HG03378 (cell line): ENCODE data around the gene EEF1AKMT3.

Experiments
- ATAC-seq: cut with Tn5 transposase; IDR thresholded peaks from one replicate; pipeline ENCODE4 v1.9.1; 2021; ENCODE audit warnings: mild to moderate bottlenecking, moderate library complexity; ENCODE audit not compliant: unreplicated experiment

Gene EEF1AKMT3

DNA sequence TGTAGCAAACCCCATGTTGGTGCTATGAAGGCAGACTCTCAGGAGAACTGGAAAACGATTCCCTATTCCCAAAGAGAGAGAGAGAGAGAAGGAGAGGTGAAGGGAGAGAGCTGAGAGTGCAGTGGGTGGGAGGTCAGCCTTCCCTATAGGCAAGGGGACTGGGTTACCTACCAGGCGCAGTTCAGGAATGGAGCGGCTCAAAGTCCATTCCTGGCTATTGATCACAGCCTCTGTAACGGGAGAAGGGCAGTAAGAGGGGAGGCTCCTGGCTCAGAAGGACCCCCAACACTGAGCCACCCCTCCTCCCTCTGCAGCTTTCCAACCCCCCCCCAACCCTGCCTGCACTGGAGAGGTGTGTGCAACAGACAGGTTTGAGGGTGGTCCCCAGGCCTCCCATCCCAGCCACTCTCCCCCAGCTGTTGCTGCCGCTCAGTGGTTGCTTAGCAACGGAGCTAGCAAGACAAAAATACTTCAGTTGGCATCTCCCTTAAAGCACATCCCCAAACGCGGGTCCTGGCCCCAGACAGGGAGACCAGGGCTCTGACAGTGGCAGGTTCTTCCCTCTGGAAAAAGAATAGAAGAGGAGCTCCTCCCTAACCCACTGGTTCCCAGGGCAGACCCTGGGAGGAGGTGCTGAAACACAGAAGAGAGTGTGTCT, 37.1 kb upstream of the EEF1AKMT3 start:
- ATAC-seq = no peak

DNA sequence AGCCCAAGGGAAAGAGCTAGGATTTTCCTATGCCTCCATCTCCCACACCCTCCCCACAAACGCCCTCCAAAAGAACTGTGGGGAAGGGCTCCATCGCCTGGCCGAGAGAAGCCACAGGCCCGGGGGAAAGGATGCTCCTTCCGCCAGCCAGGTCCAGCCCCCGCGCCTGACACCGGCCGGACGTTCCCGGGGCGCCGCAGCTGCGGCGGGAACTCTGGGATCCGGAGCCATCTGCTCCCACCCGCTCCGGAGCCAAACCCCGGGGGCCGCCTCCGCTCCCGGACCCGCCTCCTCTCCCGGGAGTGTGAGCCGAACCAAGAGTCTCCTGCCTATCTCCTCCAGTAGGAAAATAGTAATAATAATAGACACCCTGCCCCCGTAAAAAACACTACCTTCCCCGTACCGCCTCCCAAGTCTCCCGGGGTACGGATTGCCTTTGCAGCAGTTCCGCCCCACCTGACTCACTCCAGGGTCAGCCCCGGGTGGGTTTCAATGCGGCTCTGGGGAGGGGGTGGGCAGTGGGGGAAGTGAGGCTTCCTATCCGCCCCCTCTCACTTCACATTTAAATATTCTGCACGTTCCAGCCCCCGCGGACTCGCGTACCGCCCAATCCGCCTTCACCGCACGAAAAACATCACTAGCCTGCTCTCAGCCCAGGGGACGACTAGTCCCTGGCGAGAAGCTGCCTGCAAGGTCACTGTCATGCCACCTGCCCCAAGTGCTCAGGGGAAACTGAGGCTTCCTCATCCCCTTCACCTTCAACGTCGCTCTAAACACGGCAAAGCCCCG, 36.3 kb upstream of the EEF1AKMT3 start:
- no peak for ATAC-seq

DNA sequence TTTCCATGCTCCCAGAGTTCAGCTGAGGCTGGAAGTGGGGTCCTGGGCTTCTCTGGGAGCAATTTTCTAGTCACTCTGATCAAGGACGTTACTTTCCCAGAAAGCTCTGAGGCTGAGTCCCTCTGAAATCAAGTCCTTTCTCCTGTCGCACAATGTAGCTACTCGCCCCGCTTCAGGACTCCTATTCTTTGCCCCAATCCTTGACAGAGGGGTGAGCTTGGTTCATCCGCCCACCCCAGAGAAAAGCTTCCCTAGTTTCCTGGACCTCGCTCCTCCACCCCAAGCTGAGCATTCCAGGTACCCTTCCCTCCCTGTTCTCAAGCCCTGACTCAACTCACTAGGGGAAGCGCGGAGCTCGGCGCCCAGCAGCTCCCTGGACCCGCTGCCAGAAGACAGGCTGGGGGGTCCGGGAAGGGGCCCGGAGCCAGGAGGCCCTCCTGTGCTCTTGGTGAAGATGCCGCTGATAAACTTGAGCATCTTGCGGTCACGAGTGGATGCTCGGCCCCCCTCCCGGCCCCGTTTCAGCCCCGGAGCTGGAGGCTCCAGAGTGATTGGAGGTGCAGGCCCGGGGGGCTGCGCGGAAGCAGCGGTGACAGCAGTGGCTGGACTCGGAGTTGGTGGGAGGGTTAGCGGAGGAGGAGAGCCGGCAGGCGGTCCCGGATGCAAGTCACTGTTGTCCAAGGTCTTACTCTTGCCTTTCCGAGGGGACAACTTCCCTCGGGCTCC, 35.5 kb upstream of the EEF1AKMT3 start:
- ATAC-seq = no peak

DNA sequence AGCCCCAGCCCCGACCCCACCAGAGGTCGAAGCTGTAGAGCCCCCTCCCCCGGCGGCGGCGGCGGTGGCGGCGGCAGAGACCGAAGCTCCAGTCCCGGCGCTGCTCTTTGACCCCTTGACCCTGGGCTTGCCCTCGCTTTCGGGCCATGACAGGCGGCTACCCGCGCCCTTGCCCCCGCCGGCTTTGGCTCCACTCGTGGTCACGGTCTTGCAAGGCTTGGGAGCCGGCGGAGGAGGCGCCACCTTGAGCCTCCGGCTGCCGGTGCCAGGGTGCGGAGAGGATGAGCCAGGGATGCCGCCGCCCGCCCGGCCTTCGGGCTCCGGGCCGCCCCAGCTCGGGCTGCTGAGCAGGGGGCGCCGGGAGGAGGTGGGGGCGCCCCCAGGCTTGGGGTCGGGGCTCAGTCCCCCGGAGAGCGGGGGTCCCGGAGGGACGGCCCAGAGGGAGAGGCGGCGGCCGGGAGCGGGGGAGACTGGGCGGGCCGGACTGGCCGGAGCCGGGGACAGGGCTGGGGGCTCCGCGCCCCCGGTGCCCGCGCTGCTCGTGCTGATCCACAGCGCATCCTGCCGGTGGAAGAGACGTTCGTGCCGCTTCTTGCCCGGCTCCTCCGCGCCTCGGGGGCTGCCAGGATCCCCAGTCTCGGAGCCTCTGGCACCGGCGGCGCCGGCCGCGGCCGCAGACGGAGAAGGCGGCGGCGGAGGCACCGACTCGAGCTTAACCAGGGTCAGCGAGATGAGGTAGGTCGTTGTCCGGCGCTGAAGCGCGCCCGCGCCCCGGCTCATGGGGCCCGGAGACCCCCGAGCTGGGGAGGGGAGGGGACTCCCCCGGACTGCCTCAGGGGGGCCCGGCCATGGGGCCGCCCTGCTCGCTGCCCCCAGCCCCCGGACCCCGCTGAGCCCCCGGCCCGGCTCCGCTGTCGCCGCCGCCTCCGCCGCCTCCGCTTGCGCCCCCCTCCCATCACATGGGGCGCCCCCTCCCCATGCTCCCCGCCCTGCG, 34.6 kb upstream of the EEF1AKMT3 start:
- ATAC-seq = no peak

DNA sequence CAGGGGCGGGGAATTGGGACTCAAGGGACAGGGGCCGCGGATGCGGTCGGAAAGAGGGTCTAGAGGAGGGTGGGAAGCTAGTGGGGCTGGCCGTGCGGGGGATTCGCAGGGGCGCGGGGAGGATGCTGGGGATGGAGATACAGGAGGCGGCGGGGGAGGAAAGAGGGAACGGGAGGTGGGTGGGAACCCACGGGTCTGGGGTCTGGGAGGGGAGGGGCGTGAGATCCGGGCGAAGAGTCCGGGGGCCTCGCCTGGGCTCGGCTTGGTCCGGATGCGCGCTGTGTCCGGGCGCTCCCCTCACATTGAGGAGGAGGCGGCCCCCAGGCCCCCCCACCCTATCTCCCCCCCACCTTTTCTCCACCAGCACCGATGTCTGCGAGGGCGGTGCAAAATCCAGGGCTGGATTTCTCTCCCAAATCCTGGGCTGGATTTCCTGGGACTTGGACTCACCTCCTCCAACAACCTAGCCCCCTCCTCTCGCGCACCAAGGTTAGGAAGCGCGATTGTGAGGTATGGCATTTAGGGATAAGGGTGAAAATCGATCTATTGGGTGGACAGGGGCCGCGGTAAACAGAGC, 33.7 kb upstream of the EEF1AKMT3 start, which contains the start of gene AGAP2:
Gene AGAP2 (minus strand): TSS at position 82 of the 577 bp plus-strand sequence. CDS start 496 bp downstream, outside the sequence.
- ATAC-seq = no peak

DNA sequence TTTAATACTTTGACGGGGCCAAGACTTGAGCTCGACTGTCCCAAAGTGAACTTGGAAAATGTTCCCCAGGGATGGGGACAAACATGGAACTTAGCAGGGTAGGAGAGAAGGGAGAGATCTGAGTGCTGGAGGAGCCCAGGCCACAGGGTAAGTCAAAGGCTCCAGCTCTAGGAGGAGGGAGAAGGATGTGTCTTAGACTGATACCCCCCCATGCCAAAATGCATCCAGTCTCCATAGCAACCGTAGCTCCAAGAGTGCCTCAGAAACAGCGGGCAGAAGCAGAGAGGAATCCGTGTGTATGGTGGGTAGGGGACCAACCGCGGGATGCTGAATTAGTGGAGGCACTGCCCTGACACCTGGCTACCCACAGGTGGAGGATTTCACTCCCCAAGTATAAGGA, 33.0 kb upstream of the EEF1AKMT3 start:
- ATAC-seq = no peak

DNA sequence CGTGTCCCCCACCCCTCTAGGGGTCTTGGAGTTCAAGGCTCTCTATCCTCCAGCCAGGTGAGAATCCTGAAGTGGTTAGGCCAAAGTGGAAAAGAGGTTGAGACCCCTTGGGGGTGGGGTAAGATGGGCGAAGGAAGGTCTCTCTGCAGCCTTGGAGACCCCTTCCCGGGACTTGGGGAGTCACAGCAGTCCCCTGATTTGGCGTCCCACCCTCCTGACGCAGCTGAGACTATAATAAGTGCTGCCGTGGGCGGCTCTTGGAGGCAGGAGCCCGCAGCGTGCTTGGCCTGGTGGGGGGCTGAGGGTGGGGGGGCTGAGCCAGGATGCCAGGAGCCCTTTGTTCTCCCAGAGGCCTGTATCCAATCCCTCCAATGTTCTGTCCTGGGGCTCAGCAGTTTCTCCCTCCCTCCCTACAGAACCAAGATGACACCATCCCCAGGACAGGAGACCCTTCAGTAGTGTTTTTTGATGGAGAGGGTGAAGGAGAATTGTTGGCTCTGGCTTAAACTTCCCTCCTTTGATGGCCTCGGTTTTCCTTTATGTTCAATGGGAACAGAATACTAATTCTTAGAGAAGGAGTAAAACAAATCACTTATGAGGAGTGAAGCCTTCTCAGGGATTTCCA, 32.4 kb upstream of the EEF1AKMT3 start:
- ATAC-seq = no peak

DNA sequence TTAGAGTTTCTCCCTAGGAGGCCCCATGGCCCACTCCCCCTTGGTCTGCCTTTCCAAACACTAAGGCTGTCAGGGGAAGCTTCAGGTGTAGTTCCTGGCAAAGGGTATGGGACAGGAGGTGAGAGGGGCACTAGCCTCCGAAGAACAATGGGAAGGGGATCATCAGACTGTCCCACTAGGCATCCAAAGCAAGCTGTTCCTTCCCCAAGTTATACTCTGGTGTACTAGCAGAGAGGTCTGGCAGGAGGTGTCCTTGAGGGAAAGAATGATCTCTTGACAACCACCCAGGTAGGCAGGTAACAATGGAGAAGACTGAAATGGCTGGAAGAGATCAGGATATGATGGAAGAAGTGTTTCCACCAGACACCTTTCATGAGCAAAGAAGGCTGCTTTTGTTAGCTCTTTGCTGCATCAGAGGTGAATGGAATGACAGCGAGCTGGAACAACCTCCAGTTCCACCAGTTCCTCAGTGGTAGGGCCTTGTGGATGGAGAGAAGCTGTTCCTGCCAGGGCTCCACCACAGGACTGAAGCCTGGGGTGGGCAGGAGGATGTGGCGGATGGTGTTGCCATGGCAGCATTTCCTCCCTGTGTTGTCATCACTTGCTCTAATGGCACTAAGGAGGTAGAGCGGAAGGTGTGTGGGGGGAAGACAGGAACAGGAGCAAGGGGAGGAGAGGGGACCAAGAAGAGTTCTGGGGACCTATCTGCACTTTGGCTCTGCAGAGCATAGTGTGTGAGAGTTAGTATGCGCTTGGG, 31.6 kb upstream of the EEF1AKMT3 start:
- peak; percentile 60 for ATAC-seq

DNA sequence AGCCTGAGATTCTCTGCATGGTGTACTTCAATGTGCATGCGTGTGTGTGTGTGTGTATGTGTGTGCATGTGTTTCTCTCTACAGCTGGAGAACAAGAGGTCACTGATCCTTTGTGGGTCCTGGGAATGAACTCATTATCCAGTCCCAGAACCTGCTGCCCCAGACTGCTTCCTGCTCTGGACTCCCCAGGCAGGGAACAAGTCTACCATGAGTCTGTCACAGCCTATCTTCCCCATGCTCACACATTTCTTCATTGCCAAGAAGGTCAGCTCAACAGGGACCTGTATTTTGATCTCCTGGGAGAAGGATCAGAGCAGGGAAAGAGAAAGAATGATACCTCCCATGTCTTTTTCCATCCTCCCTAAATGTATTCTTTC, 31.0 kb upstream of the EEF1AKMT3 start:
- no peak for ATAC-seq

DNA sequence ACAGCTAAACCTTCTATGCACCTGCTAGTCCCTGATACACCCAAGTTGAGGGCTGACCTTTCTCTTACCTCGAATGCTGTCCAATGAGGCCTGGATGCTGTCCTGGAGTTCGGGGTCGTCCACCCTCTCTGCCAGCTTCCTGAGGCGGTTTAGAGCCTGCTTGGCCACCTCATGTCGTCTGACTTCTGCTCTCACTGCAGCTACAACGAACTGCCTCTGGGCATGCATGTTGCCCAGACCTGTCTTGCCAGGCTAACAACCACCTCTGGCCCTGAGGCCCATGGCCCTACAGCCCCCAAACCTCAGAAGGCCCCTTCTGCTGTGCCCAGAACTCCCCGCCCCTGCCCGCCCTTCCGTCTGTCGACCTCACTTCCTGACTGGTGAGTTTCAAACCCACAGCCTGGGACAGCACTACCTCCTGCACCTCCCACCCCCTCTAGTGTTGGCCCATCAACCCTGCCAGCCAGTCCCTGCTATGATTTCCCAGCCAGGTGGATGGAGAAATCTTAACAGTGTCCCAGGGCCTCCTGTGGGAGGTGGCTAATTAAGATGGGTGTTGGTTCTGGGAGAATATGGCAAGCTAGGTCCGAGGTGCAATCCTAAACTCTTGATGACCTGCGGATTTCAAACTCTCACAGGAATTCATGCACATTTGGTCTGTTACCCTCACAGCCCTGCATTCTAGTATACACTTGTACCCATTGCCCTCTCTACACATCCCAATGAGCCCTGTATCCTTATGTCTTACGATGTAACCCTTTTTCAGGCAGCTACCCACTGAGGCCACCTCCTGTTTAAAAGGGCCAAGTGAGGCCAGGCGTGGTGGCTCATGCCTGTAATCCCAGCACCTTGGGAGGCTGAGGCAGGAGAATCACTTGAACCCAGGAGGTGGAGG, 30.3 kb upstream of the EEF1AKMT3 start:
- ATAC-seq = peak; percentile 56

DNA sequence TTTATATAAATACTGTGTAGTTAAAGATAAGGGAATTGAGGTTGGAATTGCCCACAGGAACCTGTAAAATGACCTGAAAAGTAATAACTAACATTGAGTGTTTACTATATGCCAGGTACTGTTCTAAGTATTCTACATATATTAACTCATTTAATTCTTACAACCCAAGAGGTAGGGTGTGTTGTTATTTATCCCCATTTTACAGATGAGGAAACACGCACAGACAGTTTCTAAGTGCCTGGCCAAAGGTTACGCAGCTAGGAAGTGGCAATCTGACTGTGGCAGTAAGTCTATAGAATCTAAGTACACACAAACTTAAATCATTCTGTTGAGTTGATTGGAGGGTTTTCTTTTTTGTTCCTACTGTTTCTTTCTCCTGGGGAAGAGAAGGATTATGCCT, 28.6 kb upstream of the EEF1AKMT3 start:
- no peak for ATAC-seq

DNA sequence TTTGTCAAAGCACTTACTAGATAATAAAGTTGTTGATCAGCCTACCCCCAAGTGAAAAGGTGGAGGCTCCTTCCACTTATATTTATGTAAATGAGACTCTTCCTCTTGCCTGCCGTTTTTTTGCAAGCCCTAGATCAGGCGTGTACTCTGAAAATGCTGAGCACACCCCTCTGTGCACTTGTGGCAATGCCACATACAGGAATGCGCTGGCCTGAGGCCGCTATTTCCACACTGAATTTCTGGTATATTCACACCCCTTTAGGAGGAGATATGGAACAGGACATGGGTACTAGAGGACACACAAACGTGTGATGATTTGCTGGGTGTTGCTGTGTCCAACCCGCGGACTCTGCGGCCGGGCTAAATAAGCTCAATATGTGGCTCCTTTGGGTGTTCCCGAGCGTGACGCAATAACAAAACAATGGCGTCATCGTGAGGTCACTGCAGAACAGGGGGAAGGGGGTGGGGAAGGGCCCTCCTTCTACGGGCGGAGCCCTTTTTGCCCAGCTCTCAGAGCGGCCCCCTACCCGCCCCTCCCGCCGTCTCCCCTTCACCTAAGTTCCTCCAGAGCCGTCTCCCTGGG, 28.1 kb upstream of the EEF1AKMT3 start:
- ATAC-seq = peak; percentile 20

DNA sequence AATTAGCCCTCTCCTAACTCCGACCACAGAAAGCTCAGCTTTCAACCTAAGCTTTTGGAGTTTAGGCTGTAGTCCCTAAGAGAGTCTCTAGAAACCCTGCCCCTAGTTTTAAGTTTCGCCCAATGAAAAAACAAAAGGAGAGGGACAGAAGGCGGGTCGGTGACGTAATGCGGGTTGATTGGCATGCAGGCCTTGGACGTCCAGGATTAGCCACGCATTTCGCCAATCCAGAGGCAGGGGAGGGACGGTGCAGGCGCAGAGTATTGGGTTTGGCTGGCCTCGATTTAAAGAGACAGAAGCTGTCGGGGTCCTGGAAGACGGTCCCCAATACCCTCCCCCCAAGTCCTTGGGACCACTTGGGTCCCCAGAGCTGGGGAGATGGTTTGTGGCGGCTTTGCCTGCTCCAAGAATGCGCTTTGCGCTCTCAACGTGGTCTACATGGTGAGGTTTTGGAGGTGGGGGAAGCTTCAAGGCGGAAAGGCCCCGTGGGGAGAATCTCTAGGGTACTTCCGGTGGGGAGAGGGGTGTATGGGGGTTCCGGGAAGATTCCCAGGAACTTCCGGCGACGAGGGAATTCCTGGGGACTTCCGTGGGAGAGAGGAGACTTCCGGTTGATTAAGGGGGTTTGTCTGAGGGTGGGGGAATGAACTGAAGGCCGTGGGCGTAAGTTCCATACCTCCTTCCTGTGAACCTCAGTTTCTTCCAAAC, 27.5 kb upstream of the EEF1AKMT3 start, which contains the start of gene TSPAN31:
Gene TSPAN31 (plus strand): TSS at position 263 of the 708 bp plus-strand sequence. CDS start 116 bp downstream, at position 379.
- ATAC-seq = peak; percentile 77

DNA sequence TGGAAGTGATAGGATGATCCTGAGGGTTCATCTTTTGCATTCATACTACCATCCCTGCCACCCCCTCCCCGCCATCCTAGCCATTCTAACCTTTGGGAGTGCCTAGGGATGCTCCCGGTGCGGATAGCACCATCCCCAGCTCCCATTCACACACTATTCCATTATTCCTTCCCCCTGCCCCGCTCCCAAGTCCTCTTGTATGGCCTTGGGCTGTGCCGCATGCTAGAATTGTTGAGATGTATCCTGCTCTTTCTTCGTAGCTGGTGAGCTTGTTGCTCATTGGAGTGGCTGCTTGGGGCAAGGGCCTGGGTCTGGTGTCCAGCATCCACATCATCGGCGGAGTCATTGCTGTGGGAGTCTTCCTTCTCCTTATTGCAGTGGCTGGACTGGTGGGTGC, 26.9 kb upstream of the EEF1AKMT3 start:
- ATAC-seq = no peak

DNA sequence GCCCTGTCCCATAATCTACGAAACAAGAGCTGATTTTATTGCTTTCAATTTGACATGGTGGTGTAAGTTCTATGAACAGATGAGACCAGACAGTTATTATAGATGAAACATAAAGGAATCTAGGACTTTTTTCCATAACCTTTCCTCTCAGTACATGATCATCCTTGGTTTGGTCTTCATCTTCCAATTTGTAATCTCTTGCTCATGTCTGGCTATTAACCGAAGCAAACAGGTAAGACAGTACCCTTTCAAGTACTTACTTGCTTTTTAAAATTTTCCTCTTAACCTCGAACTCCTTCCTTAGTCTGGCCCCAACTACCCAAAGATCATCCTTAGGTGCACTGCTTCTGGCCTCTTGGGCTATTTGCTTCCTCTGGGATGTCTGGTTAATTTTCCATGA, 26.4 kb upstream of the EEF1AKMT3 start:
- no peak for ATAC-seq

DNA sequence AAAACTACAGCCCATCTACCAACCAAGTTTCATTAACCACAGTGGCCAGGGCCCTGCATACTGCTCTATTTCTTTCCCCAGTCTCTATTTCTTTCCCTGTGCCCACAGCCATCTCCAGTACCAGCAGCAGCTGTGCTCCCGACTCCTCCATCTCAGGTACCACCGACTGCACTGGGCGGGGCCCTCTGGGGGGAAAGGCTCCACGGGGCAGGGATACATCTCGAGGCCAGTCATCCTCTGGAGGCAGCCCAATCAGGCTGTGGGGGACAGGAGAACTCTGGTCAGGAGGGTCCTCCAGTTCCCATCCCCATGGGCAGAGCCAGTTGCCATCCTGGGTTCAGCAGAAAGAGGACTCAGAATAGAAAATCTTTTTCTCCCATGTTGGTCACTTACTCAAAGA, 23.4 kb upstream of the EEF1AKMT3 start:
- ATAC-seq = no peak
